Activated CD4-positive, CD25-positive, alpha-beta regulatory T cell treated with anti-CD3 and anti-CD28 coated beads, Interleukin-2, amount 50 U/mL, for 16 hours (primary cell): ENCODE measurements around the gene FER.
"Not testable (repeated sequence)": the region's sequence is repeated elsewhere in the genome, so short reads cannot be mapped to it uniquely, and the experiment has no call there.

Experiments used
- DNase-seq: peaks from one replicate; pipeline ENCODE4 v3.0.0-alpha.2; 2020; ENCODE audit warnings: low read depth, low spot score

FER gene

DNA sequence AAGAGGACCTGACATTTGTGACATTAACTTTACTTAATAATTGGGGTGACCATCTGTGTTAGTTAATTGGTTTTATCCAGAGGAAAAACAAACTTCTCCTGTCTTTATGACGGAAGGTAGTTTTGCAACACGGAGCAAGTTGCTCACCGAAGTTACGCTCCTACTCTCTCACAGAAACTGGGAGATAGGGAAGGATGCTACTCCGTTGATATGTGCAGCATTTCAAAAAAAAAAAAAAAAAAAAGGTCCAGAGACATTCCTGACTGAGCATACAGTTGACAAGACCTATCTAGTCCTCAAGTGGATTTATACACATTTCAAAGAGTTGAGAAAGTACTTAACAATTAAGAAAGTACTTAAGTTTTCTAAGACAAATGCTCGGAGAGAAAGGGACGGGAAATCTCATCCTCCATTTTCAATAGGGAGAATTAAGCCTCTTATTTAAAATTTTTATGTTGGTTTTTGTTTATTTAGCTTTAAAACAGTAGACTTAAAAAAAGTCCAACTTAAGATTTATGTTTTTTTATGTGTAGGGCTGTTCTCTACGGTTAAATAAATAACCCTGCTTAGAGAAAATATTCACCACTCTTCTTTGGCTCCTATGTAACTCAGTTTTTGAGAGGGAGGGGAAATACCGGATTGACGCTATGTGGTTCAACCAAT, 455 bp upstream of the FER start:
- DNase-seq: no peak

- DNase-seq: peak; percentile 92
Observed at GRCh38 chr5:108748401-108749127, 867 bp downstream of the FER start.

DNA sequence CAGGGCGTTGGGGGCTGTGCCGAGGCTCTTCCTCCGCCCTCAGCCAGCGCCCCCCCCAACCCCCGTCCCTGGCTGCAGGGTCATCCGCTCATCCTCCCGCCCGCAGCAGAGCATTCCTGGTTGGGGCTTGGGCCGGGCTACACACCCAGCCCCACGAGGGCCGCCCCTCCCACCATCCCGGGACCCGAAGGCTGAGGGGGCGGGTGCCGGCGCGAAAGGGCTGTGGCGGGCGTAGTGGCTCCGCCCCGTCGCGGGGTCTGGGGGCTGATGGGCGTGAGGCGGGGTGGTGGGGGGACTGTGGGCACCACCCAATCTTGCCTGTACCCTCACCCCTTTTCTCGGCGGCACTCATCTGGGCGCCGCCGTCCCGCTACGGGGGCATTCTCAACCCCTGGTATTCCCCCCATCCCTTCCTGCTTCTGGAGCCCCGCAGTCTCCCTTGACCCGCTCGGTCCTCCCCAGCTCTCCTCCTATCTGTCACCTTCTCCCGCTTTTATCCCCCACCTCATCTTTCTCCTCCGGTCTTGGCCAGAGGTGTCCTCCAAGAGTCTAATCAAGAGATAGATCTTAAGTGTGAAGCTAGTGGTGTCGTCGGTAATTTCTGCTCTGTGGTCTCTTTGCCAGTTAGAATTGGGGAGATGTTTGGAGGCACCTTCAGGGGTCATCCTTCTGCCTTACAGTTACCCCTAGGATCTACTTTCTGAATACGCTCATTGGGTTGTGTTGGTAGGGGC, 1.6 kb downstream of the FER start:
- no peak for DNase-seq

- DNase-seq: no peak
Observed at GRCh38 chr5:108753331-108753730, 5.6 kb downstream of the FER start.

DNA sequence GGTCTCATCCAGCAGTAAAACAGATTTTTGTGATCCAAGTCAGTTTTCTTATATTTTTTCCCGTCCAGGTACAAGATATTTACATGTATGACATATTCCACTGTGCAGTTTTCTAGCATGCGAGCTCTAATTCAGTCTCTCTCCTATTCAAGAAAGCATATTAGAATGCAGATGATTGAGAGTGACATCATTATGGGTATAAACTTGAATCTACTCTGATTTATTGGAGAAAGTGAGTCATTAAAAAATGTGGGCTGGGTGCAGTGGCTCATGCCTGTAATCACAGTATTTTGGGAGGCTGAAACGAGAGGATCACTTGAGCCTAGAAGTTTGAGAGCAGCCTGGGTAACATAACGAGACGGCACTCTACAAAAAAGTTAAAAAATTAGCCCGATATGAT, 6.2 kb downstream of the FER start:
- no peak for DNase-seq

DNA sequence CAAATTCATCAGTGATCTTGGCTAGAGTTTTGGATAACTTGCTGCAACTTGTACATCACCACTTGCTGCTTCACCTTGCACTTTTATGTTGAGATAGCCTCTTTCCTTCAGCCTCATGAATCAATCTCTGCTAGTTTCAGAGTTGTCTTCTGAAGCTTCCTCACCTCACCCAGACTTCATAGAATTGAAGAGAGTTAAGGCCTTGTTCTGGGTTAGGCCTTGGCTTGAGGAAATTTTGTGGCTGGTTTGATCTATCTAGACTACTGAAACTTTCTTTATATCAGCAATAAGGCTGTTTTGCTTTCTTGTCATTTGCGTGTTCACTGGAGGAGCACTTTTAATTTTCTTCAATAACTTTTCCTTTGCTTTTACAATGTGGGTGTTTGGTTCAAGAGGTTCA, 12.8 kb downstream of the FER start:
- DNase-seq: no peak

GRCh38 chr5:108762660-108763059, 15.0 kb downstream of the FER start:
- DNase-seq: no peak

DNA sequence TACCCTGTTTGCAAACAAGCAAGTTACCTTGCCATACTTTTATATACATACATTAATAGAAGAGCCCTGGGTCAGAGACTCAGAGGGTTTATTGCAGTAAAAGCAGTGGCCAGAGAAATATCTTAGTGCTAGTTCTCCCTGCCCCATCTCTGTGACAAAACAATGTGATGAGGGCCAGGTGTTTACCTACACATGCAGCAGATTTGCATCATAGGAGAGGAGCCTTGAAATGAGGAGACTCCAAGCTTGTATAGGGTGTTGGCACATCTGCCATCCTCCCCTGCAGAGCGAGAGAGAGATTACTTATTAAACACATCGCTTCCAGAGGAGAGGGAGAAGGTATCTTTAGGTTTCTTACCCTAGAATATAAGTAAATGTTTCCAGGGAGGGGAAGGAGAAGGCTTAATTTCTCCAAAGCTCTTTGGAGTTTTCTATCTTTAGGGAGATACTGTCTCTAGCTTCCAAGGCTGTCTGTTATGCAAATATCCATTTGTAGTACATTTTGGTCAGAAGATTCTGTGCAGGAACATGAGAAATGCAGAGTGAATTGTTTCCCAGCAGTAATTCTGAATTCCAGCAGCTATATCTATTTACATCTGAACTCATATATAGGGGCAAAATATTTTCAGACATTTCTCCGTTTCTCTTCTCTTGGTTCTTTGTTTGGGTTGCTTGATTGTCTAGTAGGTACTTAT, 15.7 kb downstream of the FER start:
- no peak for DNase-seq

GRCh38 chr5:108765647-108766046, 17.9 kb downstream of the FER start:
- no peak for DNase-seq

GRCh38 chr5:108766916-108767315, 19.2 kb downstream of the FER start:
- not testable (repeated sequence) for DNase-seq

- DNase-seq: no peak
Observed at GRCh38 chr5:108769352-108769751, 21.7 kb downstream of the FER start.

DNA sequence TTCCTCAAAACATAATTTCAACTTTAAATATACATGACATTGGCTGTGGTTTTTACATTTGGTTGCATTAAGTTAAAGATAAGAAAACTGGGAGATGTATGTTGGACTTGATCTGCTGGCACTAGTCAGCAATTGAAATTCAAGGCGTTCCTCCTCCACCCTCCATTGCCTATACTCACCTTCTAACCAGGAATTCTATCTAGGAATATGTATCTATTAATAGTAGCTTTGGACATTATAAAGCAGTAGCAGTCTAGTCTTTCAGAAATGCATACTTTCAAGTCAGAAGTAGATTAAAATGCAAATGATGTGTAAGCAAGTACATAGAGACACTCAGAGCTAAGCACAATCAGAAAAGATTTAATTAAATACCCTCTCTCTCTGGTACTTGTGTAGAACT, 24.9 kb downstream of the FER start:
- no peak for DNase-seq

DNA sequence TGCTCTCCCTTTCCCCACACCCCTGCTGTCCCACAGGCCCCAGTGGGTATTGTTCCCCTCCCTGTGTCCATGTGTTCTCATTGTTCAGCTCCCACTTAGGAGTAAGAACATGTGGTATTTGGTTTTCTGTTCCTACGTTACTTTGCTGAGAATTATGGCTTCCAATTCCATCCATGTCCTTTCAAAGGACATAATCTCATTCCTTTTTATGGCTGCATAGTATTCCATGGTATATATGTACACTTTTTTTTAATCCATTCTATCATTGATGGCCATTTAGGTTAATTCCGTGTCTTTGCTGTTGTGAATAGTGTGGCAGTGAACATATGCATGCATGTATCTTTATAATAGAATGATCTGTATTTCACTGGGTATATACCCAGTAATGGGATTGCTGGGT, 25.6 kb downstream of the FER start:
- no peak for DNase-seq

GRCh38 chr5:108774079-108774478, 26.4 kb downstream of the FER start:
- not testable (repeated sequence) for DNase-seq

DNA sequence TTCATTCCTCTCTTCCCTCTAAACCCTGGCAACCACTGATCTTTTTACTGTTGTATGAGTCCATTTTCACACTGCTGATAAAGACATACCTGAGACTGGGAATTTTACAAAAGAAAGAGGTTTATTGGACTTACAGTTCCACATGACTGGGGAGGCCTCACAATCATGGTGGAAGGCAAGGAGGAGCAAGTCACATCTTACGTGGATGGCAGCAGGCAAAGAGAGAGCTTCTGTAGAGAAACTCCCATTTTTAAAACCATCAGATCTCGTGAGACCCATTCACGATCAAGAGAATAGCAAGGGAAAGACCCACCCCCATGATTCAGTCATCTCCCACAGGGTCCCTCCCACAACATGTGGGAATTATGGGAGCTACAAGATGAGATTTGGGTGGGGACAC, 29.9 kb downstream of the FER start:
- DNase-seq: not testable (repeated sequence)

DNA sequence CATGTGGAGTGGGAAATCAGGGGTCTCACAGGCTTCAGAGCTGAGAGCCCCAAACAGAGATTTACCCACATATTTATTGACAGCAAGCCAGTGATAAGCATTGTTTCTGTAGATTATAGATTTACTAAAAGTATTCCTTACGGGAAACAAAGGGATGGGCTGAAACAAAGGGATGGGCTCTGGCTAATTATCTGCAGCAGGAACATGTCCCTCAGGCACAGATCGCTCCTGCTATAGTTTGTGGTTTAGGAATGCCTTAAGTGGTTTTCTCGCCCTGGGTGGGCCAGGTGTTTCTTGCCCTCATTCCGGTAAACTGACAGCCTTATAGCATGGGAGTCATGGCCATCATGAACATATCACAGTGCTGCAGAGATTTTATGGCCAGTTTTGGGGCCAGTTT, 36.9 kb downstream of the FER start:
- DNase-seq: not testable (repeated sequence)

DNA sequence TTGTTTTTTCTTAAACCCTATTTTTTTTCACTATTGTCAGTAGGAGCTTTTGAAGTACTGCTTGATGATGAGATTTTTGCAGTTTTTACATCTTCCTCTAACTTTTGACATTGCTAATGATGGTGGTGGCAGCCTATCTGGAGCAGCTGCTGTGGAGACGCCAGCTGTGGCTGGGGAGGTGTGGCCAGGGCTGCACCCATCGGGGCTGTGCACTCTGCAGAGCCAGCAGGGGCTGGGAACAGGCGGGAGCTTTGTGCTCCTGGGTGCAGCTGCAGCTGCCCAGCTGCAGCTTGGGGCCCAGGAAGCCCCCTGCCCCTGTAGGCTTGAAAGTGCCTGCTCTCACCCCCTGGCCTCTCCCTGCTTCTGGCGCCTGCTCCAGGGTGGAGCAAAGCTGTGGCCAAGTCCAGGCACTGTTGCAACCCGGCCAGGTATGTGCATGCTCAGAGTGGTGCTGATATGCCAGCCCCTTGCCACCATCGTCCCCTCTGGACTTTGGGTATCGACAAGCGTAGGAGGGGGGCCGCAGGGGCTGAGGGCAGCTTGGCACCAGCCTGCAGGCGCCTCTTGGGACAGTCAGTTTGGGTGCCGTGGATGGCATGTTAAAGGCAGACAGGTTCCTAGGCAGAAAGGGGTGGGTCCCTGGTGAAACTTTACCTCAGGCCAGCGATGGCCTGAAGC, 39.2 kb downstream of the FER start:
- DNase-seq: no peak

GRCh38 chr5:108788142-108788541, 40.4 kb downstream of the FER start:
- no peak for DNase-seq

- DNase-seq: no peak
Observed at GRCh38 chr5:108793207-108793606, 45.5 kb downstream of the FER start.

DNA sequence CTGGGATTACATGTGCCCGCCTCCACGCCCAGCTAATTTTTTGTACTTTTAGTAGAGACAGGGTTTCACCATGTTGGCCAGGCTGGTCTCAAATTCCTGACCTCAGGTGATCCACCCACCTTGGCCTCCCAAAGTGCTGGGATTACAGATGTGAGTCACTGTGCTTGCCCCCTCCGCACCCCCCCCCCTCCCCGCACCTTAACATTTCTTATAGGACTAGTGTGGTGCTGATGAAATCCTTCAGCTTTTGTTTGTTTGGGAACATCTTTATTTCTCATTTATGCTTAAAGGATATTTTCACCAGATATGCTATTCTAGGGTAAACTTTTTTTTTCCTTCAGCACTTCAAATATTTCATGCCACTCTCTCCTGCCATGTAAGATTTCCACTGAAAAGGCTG, 46.7 kb downstream of the FER start:
- not testable (repeated sequence) for DNase-seq

GRCh38 chr5:108797396-108797795, 49.7 kb downstream of the FER start:
- no peak for DNase-seq

- DNase-seq: no peak
Observed at GRCh38 chr5:108797986-108798385, 50.3 kb downstream of the FER start.
